HCT116 (cell line): ENCODE measurements around the gene CLASP2. TPM values are rescaled to one million over a fixed set of nuclear protein-coding genes. Genes with fewer than 3 reads are reported as not detected.

ENCODE experiments used
- ATAC-seq: fragments of 200-7000 bp; cut with Tn5 transposase; 2 replicates; pipeline ENCODE4 v1.9.1; 2020; ENCODE audit warnings: mild to moderate bottlenecking, moderate library complexity
- BruUV-seq: library from RNA; stranded (reverse); fragments of 400-500 nt; replicated peaks from 2 replicates; lab custom pipeline; 2021; lab: Mats Ljungman, UMichigan
- CTCF ChIA-PET: fragments of 300-600 bp; sonication (Branson Sonifier 250); formaldehyde crosslinking; loops from one replicate; lab custom pipeline; 2021; ENCODE audit warnings: antibody characterized with exemption; lab: Charles Lee
- POLR2A ChIA-PET: fragments of 300-600, 350-600 bp; sonication (Branson Sonifier 250); formaldehyde crosslinking; loops from one replicate; lab custom pipeline; 2021; ENCODE audit warnings: antibody characterized with exemption; lab: Charles Lee
- RAD21 ChIA-PET, 2 experiments: fragments of 300-600 bp; sonication (Branson Sonifier 250); formaldehyde crosslinking; loops; one replicate each; lab custom pipeline; 2023; ENCODE audit warnings: low total read pairs in 2 of 2; ENCODE audit not compliant: uncharacterized antibody in 2 of 2, unreplicated experiment in 2 of 2, low non-redundant PET in 1 of 2; lab: Charles Lee
- DNase-seq: peaks from one replicate; pipeline ENCODE4 v3.0.0-alpha.2; 2010; ENCODE audit warnings: low read depth, low spot score
- H2AFZ ChIP-seq: fragments of 200-600 bp; shearing (Covaris generic), sonication (generic); 2 replicates; pipeline ENCODE4 v1.6.1; 2017; ENCODE audit warnings: low read depth, mixed run types, mixed read lengths, antibody characterized with exemption, low read length; ENCODE audit not compliant: poor library complexity, severe bottlenecking
- H3K27ac ChIP-seq: 2 replicates; pipeline ENCODE4 v1.5.1; 2012; ENCODE audit warnings: low read depth, low read length
- H3K27me3 ChIP-seq: fragments of 200-600 bp; sonication (generic); 2 replicates; pipeline ENCODE4 v1.6.1; 2016; ENCODE audit warnings: mixed run types, low read length, mixed read lengths; ENCODE audit not compliant: insufficient read depth
- H3K36me3 ChIP-seq, 2 experiments: fragments of 200-500 bp in 1 of 2; fragments of 200-600 bp in 1 of 2; sonication (Bioruptor generic) in 1 of 2; sonication (generic) in 1 of 2; 2 replicates each; pipeline versions ENCODE4 v1.5.1 to v1.6.1; 2014 to 2016; ENCODE audit warnings: low read length in 2 of 2, inconsistent platforms in 1 of 2, mixed read lengths in 1 of 2, mixed run types in 1 of 2; ENCODE audit not compliant: insufficient read depth in 2 of 2, control insufficient read depth in 1 of 2
- H3K4me1 ChIP-seq, 2 experiments: fragments of 200-600 bp in 1 of 2; sonication (generic) in 1 of 2; 2 replicates each; pipeline versions ENCODE4 v1.5.1 to v1.6.1; 2012 to 2017; ENCODE audit warnings: low read length in 2 of 2, inconsistent platforms in 1 of 2, mild to moderate bottlenecking in 1 of 2, mixed read lengths in 1 of 2, mixed run types in 1 of 2, moderate library complexity in 1 of 2; ENCODE audit not compliant: insufficient read depth in 2 of 2, control insufficient read depth in 1 of 2
- H3K4me2 ChIP-seq: fragments of 200-600 bp; sonication (generic); 2 replicates; pipeline ENCODE4 v1.6.1; 2017; ENCODE audit warnings: mixed run types, low read length, mixed read lengths
- H3K4me3 ChIP-seq, 2 experiments: fragments of 200-600 bp in 1 of 2; sonication (generic) in 1 of 2; replicated peaks in 1 of 2; 2 replicates each; pipeline ENCODE4 v1.5.1; 2011 to 2016; ENCODE audit warnings: low read length in 2 of 2, control low read depth in 1 of 2, low read depth in 1 of 2, mild to moderate bottlenecking in 1 of 2, mixed read lengths in 1 of 2, mixed run types in 1 of 2
- H3K79me2 ChIP-seq: fragments of 200-600 bp; sonication (generic); 2 replicates; pipeline ENCODE4 v1.6.1; 2017; ENCODE audit warnings: mild to moderate bottlenecking, mixed run types, low read length, moderate library complexity, mixed read lengths; ENCODE audit not compliant: insufficient read depth
- H3K9ac ChIP-seq: fragments of 200-600 bp; sonication (generic); 2 replicates; pipeline ENCODE4 v1.6.1; 2016; ENCODE audit warnings: low read length, mixed read lengths
- H3K9me2 ChIP-seq: fragments of 200-600 bp; sonication (generic), shearing (Covaris generic); 2 replicates; pipeline ENCODE4 v1.6.1; 2017; ENCODE audit warnings: mixed run types, mild to moderate bottlenecking, moderate library complexity; ENCODE audit not compliant: insufficient read depth
- H3K9me3 ChIP-seq, 2 experiments: fragments of 200-500 bp in 1 of 2; fragments of 200-600 bp in 1 of 2; sonication (Bioruptor generic) in 1 of 2; sonication (generic) in 1 of 2; 2 replicates each; pipeline ENCODE4 v1.6.1; 2014 to 2017; ENCODE audit warnings: low read length in 2 of 2, mixed read lengths in 2 of 2, inconsistent platforms in 1 of 2, low read depth in 1 of 2, mild to moderate bottlenecking in 1 of 2, mixed run types in 1 of 2, moderate library complexity in 1 of 2; ENCODE audit not compliant: control insufficient read depth in 1 of 2, insufficient read depth in 1 of 2
- H4K20me1 ChIP-seq: fragments of 200-600 bp; sonication (generic), shearing (Covaris generic); 2 replicates; pipeline ENCODE4 v1.6.1; 2017; ENCODE audit warnings: mixed run types, mild to moderate bottlenecking, moderate library complexity; ENCODE audit not compliant: insufficient read depth
- CBX3 ChIP-seq: IDR thresholded peaks from 2 replicates; pipeline ENCODE4 v1.6.1; 2012; ENCODE audit warnings: low read depth
- CEBPB ChIP-seq: IDR thresholded peaks from 2 replicates; pipeline ENCODE4 v1.6.1; 2012; ENCODE audit warnings: low read depth
- EGR1 ChIP-seq: IDR thresholded peaks from 2 replicates; pipeline ENCODE4 v1.6.1; 2012; ENCODE audit warnings: low read depth
- ELF1 ChIP-seq: IDR thresholded peaks from 2 replicates; pipeline ENCODE4 v1.6.1; 2012; ENCODE audit warnings: low read depth, borderline replicate concordance
- EZH2 ChIP-seq: fragments of 200-600 bp; sonication (generic); IDR thresholded peaks from 2 replicates; pipeline ENCODE4 v1.6.1; 2017; ENCODE audit warnings: antibody characterized with exemption, mixed run types
- EZH2phosphoT487 ChIP-seq: fragments of 200-600 bp; IDR thresholded peaks from 2 replicates; pipeline ENCODE4 v1.6.1; 2018; ENCODE audit warnings: antibody characterized with exemption, borderline replicate concordance
- FOSL1 ChIP-seq: IDR thresholded peaks from 2 replicates; pipeline ENCODE4 v1.6.1; 2012; ENCODE audit warnings: low read depth
- JUND ChIP-seq: IDR thresholded peaks from 2 replicates; pipeline ENCODE4 v1.6.1; 2012
- SIN3A ChIP-seq: IDR thresholded peaks from 2 replicates; pipeline ENCODE4 v1.6.1; 2012; ENCODE audit warnings: low read depth
- SP1 ChIP-seq: IDR thresholded peaks from 2 replicates; pipeline ENCODE4 v1.6.1; 2012; ENCODE audit warnings: low read depth
- TCF7L2 ChIP-seq: IDR thresholded peaks from 2 replicates; pipeline ENCODE4 v1.7.0; 2011; ENCODE audit warnings: borderline replicate concordance, inconsistent platforms; ENCODE audit not compliant: insufficient read depth, insufficient read length; ENCODE audit errors: extremely low read depth
- YY1 ChIP-seq: IDR thresholded peaks from 2 replicates; pipeline ENCODE4 v1.6.1; 2011; ENCODE audit warnings: low read length, low read depth, moderate library complexity, mild to moderate bottlenecking; ENCODE audit not compliant: insufficient replicate concordance; ENCODE audit errors: extremely low read depth
- ZNF274 ChIP-seq: fragments of 200-500 bp; sonication (Bioruptor generic); IDR thresholded peaks from 2 replicates; pipeline ENCODE4 v1.6.1; 2014; ENCODE audit warnings: mild to moderate bottlenecking, low read depth, low read length, inconsistent platforms
- intact Hi-C: fragments of 100-400 bp; cut with micrococcal nuclease; formaldehyde crosslinking; loops from 2 replicates; pipeline ENCODE4 v1.10.0; 2022
- total RNA-seq: library from RNA; stranded (reverse); gene quantifications from one replicate; pipeline ENCODE4 v1.2.1, GENCODE V29; 2021; ENCODE audit not compliant: unreplicated experiment
- TF ChIP-seq, protein P1 (sequence below): IDR thresholded peaks from 2 replicates; pipeline ENCODE4 v1.6.1; 2012
- TF ChIP-seq, protein P2 (sequence below), 3 experiments: fragments of 200-600 bp in 1 of 3; sonication (generic) in 1 of 3; IDR thresholded peaks in 2 of 3; conservative IDR thresholded peaks in 1 of 3; 2 replicates each; pipeline ENCODE4 v1.5.1; 2012 to 2017; ENCODE audit warnings: low read depth in 2 of 3, low read length in 2 of 3, antibody characterized with exemption in 1 of 3, borderline replicate concordance in 1 of 3, control low read depth in 1 of 3, mild to moderate bottlenecking in 1 of 3, mixed read lengths in 1 of 3, mixed run types in 1 of 3, moderate library complexity in 1 of 3; ENCODE audit not compliant: insufficient read depth in 1 of 3
- TF ChIP-seq, protein P3 (sequence below): IDR thresholded peaks from 2 replicates; pipeline ENCODE4 v1.6.1; 2012; ENCODE audit warnings: low read depth
- TF ChIP-seq, protein P4 (sequence below): IDR thresholded peaks from 2 replicates; pipeline ENCODE4 v1.6.1; 2012

The CLASP2 gene
- total RNA-seq, 1 experiment from 2014 or later, result 36.3 TPM

DNA sequence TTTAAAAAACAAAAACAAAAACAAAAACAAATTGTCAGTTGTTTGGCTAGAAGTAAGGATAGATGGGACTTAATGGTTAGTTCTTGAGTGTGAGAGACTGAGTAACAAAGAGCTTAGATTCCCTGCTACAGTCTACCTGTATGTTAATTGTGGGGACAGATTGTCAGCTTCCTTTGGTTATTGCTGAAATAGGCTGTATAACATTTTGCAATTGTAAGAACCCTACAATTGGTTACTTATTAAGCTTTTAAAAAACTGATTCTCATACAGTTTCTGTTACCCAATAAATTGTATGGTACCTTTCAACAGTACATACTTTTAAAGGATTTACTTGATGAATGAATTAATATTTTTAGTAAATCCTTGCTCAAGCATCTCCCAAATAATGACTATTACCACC, 35.3 kb downstream of the CLASP2 start:
- TF ChIP-seq EGR1 (no peak), TCF7L2 (no peak), EZH2phosphoT487 (no peak), CBX3 (no peak), EZH2 (no peak), SIN3A (no peak), ELF1 (no peak), SP1 (no peak), FOSL1 (no peak), JUND (no peak), ZNF274 (no peak), CEBPB (no peak), YY1 (no peak)
- TF ChIP-seq, protein P1, sequence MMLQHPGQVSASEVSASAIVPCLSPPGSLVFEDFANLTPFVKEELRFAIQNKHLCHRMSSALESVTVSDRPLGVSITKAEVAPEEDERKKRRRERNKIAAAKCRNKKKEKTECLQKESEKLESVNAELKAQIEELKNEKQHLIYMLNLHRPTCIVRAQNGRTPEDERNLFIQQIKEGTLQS, result no peak
- TF ChIP-seq, protein P2, sequence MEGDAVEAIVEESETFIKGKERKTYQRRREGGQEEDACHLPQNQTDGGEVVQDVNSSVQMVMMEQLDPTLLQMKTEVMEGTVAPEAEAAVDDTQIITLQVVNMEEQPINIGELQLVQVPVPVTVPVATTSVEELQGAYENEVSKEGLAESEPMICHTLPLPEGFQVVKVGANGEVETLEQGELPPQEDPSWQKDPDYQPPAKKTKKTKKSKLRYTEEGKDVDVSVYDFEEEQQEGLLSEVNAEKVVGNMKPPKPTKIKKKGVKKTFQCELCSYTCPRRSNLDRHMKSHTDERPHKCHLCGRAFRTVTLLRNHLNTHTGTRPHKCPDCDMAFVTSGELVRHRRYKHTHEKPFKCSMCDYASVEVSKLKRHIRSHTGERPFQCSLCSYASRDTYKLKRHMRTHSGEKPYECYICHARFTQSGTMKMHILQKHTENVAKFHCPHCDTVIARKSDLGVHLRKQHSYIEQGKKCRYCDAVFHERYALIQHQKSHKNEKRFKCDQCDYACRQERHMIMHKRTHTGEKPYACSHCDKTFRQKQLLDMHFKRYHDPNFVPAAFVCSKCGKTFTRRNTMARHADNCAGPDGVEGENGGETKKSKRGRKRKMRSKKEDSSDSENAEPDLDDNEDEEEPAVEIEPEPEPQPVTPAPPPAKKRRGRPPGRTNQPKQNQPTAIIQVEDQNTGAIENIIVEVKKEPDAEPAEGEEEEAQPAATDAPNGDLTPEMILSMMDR (IDR thresholded peaks at IDR 0.05 in 2 of 3, conservative IDR thresholded peaks at IDR 0.05 in 1 of 3; ENCODE audit: borderline replicate concordance in 1 of 3, insufficient read depth in 1 of 3, low read depth in 2 of 3, low read length in 2 of 3), result no peak
- TF ChIP-seq, protein P3, sequence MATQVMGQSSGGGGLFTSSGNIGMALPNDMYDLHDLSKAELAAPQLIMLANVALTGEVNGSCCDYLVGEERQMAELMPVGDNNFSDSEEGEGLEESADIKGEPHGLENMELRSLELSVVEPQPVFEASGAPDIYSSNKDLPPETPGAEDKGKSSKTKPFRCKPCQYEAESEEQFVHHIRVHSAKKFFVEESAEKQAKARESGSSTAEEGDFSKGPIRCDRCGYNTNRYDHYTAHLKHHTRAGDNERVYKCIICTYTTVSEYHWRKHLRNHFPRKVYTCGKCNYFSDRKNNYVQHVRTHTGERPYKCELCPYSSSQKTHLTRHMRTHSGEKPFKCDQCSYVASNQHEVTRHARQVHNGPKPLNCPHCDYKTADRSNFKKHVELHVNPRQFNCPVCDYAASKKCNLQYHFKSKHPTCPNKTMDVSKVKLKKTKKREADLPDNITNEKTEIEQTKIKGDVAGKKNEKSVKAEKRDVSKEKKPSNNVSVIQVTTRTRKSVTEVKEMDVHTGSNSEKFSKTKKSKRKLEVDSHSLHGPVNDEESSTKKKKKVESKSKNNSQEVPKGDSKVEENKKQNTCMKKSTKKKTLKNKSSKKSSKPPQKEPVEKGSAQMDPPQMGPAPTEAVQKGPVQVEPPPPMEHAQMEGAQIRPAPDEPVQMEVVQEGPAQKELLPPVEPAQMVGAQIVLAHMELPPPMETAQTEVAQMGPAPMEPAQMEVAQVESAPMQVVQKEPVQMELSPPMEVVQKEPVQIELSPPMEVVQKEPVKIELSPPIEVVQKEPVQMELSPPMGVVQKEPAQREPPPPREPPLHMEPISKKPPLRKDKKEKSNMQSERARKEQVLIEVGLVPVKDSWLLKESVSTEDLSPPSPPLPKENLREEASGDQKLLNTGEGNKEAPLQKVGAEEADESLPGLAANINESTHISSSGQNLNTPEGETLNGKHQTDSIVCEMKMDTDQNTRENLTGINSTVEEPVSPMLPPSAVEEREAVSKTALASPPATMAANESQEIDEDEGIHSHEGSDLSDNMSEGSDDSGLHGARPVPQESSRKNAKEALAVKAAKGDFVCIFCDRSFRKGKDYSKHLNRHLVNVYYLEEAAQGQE, result no peak
- TF ChIP-seq, protein P4, sequence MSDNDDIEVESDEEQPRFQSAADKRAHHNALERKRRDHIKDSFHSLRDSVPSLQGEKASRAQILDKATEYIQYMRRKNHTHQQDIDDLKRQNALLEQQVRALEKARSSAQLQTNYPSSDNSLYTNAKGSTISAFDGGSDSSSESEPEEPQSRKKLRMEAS, result no peak
- Histone ChIP-seq H3K4me3 (no peak overlapping the region), H3K9me2 (no peaks in the 10 kb centered on the region), H2AFZ (no peak overlapping the region), H3K4me1 (peaks cover 0 to 4% of the 10 kb centered on the region in 2 experiments; a peak in 1 of 4 replicates), H3K79me2 (no peaks in the 10 kb centered on the region), H3K4me2 (no peak overlapping the region), H4K20me1 (no peaks in the 10 kb centered on the region), H3K9me3 (peaks cover 6 to 7% of the 10 kb centered on the region in 2 experiments; a peak in 3 of 4 replicates), H3K9ac (no peak overlapping the region), H3K27ac (no peak overlapping the region), H3K36me3 (no peaks in the 10 kb centered on the region; a peak in 1 of 4 replicates), H3K27me3 (no peaks in the 10 kb centered on the region)
- ATAC-seq (no peak), DNase-seq (no peak)
- ChIA-PET CTCF (no interaction called here), RAD21 (no interaction called here), POLR2A (no interaction called here)
- intact Hi-C loops, result no loop called here
- no TSS peak for BruUV-seq
